ENCODE data around the gene NPDC1. TPM values are rescaled to one million over a fixed set of nuclear protein-coding genes. Genes with fewer than 3 reads are reported as not detected.

NPDC1 gene
- total RNA-seq, 1 experiment from 2014 or later, result 44.1 TPM

- no peak for DNase-seq
- H3K4me1 ChIP-seq, result peaks cover 40% of the 10 kb centered on the region
- Mint-ChIP-seq H3K27ac (ENCODE audit: unreplicated experiment) (peak overlapping the region; percentile 14), H3K36me3 (ENCODE audit: insufficient read depth, unreplicated experiment) (peaks cover 23% of the 10 kb centered on the region), H3K9me3 (ENCODE audit: unreplicated experiment) (no peaks in the 10 kb centered on the region), H3K4me1 (ENCODE audit: low read depth, unreplicated experiment) (peaks cover 30% of the 10 kb centered on the region), H3K4me3 (ENCODE audit: unreplicated experiment) (peak overlapping the region; percentile 1), H3K27me3 (ENCODE audit: insufficient read depth, unreplicated experiment) (no peaks in the 10 kb centered on the region)
- no peak for TF ChIP-seq CTCF (IDR thresholded peaks at IDR 0.05; ENCODE audit: insufficient read depth in 1 of 2, low read depth in 1 of 2, low read length in 1 of 2, severe bottlenecking in 1 of 2, unreplicated experiment in 1 of 2)
- intact Hi-C loops (cut with micrococcal nuclease; ENCODE audit: unreplicated experiment), result no loop called here
- ChIA-PET CTCF (interaction anchor here (1.4 kb wide), 1 partner anchor 45 kb away, joined by 3 read pairs; no protein-coding TSS in a partner anchor), POLR2A (no interaction called here)
- H3K9me3 ChIP-seq, result no peaks in the 10 kb centered on the region
- no peak overlapping the region for H3K4me3 ChIP-seq (ENCODE audit: low read depth, low read length)
- H3K36me3 ChIP-seq (ENCODE audit: control insufficient read depth, insufficient read depth, low read length), result no peaks in the 10 kb centered on the region
- no TSS peak for BruUV-seq (replicated peaks)
- H3K27me3 ChIP-seq (replicated peaks; ENCODE audit: control insufficient read depth, insufficient read depth, low read length), result no peaks in the 10 kb centered on the region
These were observed 55.6 kb downstream of the NPDC1 start for GRCh38 chr9:136990242-136990911.

Other genes starting within 250 kb of the NPDC1 start
- gene CCDC183, start 249.8 kb downstream of the NPDC1 start, total RNA-seq (2022), result 4.2 and 5.8 TPM in 2 replicates
- 134 and 138 TPM in 2 replicates for gene RABL6, start 238.2 kb downstream of the NPDC1 start, total RNA-seq (2022)
- 3.6 and 4.2 TPM in 2 replicates for gene AJM1, start 203.7 kb downstream of the NPDC1 start, total RNA-seq (2022)
- 103 and 105 TPM in 2 replicates for gene PHPT1, start 196.8 kb downstream of the NPDC1 start, total RNA-seq (2022)
- 8.8 and 10.8 TPM in 2 replicates for gene MAMDC4, start 193.8 kb downstream of the NPDC1 start, total RNA-seq (2022)
- 429 and 476 TPM in 2 replicates for gene EDF1, start 179.9 kb downstream of the NPDC1 start, total RNA-seq (2022)
- gene TRAF2, start 159.7 kb downstream of the NPDC1 start, total RNA-seq (2022), result 41.7 and 50.0 TPM in 2 replicates
- gene FBXW5, start 101.4 kb downstream of the NPDC1 start, total RNA-seq (2022), result 66.8 and 76.1 TPM in 2 replicates
- 0.77 and 1.3 TPM in 2 replicates for gene C8G, start 100.9 kb downstream of the NPDC1 start, total RNA-seq (2022)
- 20.0 and 23.2 TPM in 2 replicates for gene LCN12, start 93.9 kb downstream of the NPDC1 start, total RNA-seq (2022)
- not detected in 2 replicates for gene PTGDS, start 68.7 kb downstream of the NPDC1 start, total RNA-seq (2022)
- not detected in 2 replicates for gene LCNL1, start 63.2 kb downstream of the NPDC1 start, total RNA-seq (2022)
- gene PAXX, start 53.8 kb downstream of the NPDC1 start, total RNA-seq (2022), result 66.2 TPM in 2 replicates
- gene CLIC3, start 49.6 kb downstream of the NPDC1 start, total RNA-seq (2022), result 4.5 and 4.7 TPM in 2 replicates
- gene ABCA2, start 17.9 kb downstream of the NPDC1 start, total RNA-seq (2022), result 22.6 and 27.3 TPM in 2 replicates
- not detected in 2 replicates for gene FUT7, start 14.1 kb downstream of the NPDC1 start, total RNA-seq (2022)
- 2.9 and 3.4 TPM in 2 replicates for gene ENTPD2, start 7.9 kb upstream of the NPDC1 start, total RNA-seq (2022)
- gene SAPCD2, start 24.4 kb upstream of the NPDC1 start, total RNA-seq (2022), result 53.3 and 57.5 TPM in 2 replicates
- gene UAP1L1, start 31.3 kb upstream of the NPDC1 start, total RNA-seq (2022), result 22.7 and 24.6 TPM in 2 replicates
- gene MAN1B1, start 40.8 kb upstream of the NPDC1 start, total RNA-seq (2022), result 57.7 and 58.0 TPM in 2 replicates
- gene DPP7, start 68.6 kb upstream of the NPDC1 start, total RNA-seq (2022), result 230 and 247 TPM in 2 replicates
- gene GRIN1, start 93.0 kb upstream of the NPDC1 start, total RNA-seq (2022), result 1.9 and 3.7 TPM in 2 replicates
- 2.9 and 3.0 TPM in 2 replicates for gene LRRC26, start 123.9 kb upstream of the NPDC1 start, total RNA-seq (2022)
- 0.70 TPM in 1 of 2 replicates, not detected in the other for gene TMEM210, start 125.9 kb upstream of the NPDC1 start, total RNA-seq (2022)
- gene ANAPC2, start 142.4 kb upstream of the NPDC1 start, total RNA-seq (2022), result 66.8 and 67.5 TPM in 2 replicates
- gene SSNA1, start 142.5 kb upstream of the NPDC1 start, total RNA-seq (2022), result 62.3 and 62.7 TPM in 2 replicates
- gene TPRN, start 154.6 kb upstream of the NPDC1 start, total RNA-seq (2022), result 34.2 and 37.7 TPM in 2 replicates
- 36.9 and 38.4 TPM in 2 replicates for gene TMEM203, start 159.5 kb upstream of the NPDC1 start, total RNA-seq (2022)
- gene NDOR1, start 159.5 kb upstream of the NPDC1 start, total RNA-seq (2022), result 29.0 and 31.8 TPM in 2 replicates
- gene RNF208, start 176.1 kb upstream of the NPDC1 start, total RNA-seq (2022), result 6.3 and 6.5 TPM in 2 replicates
- gene CYSRT1, start 179.0 kb upstream of the NPDC1 start, total RNA-seq (2022), result 1.7 and 1.8 TPM in 2 replicates
- gene RNF224, start 181.3 kb upstream of the NPDC1 start, total RNA-seq (2022), result 0.27 TPM in 1 of 2 replicates, not detected in the other
- gene SLC34A3, start 184.7 kb upstream of the NPDC1 start, total RNA-seq (2022), result 0.19 TPM in 1 of 2 replicates, not detected in the other
- 481 and 487 TPM in 2 replicates for gene TUBB4B, start 195.1 kb upstream of the NPDC1 start, total RNA-seq (2022)
- gene STPG3, start 205.1 kb upstream of the NPDC1 start, total RNA-seq (2022), result not detected in 2 replicates
- gene NELFB, start 209.2 kb upstream of the NPDC1 start, total RNA-seq (2022), result 79.1 and 79.8 TPM in 2 replicates
- gene TOR4A, start 231.5 kb upstream of the NPDC1 start, total RNA-seq (2022), result 1.8 and 1.9 TPM in 2 replicates

Data from Caco-2 (cell line).